Left lobe of liver (tissue), 2 donors: Measurements from ENCODE around the gene RANBP17. TPM values are rescaled to one million over a fixed set of nuclear protein-coding genes. Genes with fewer than 3 reads are reported as not detected.
"Not testable (repeated sequence)": the region's sequence is repeated elsewhere in the genome, so short reads cannot be mapped to it uniquely, and the experiment has no call there.

Experiments
- ATAC-seq: fragments of 200-7000 bp; cut with Tn5 transposase; one replicate; pipeline ENCODE4 v1.9.1; 2020; ENCODE audit warnings: mild to moderate bottlenecking, moderate library complexity
- DNase-seq: peaks from one replicate; pipeline ENCODE4 v3.0.0-alpha.2; 2020; ENCODE audit warnings: low spot score
- total RNA-seq: library from RNA; stranded (reverse); gene quantifications from one replicate; pipeline ENCODE4 v1.2.1, GENCODE V29; 2021
- donor health status: DM: no; HTN: no; CAD: no; lungs with moderate emphysema.
- donor health status: DM: no; HTN: yes; CAD: no.

Gene RANBP17
- total RNA-seq, 1 donor from 2014 or later, result 3.0 TPM

- no peak for ATAC-seq
- no peak for DNase-seq
These were observed 421.9 kb downstream of the RANBP17 start for GRCh38 chr5:171283753-171284152.

GRCh38 chr5:171285465-171285864, 423.6 kb downstream of the RANBP17 start:
- ATAC-seq (no peak), DNase-seq (no peak)

- ATAC-seq (no peak), DNase-seq (no peak)
These were observed 426.2 kb downstream of the RANBP17 start for GRCh38 chr5:171288066-171288465.

GRCh38 chr5:171291371-171291770, 429.6 kb downstream of the RANBP17 start:
- ATAC-seq (no peak), DNase-seq (no peak)

GRCh38 chr5:171295299-171295698, 433.5 kb downstream of the RANBP17 start:
- DNase-seq (no peak), ATAC-seq (no peak)

GRCh38 chr5:171295801-171296200, 434.0 kb downstream of the RANBP17 start:
- ATAC-seq (no peak), DNase-seq (no peak)

- DNase-seq, ATAC-seq: not testable (repeated sequence)
These were observed 436.1 kb downstream of the RANBP17 start for GRCh38 chr5:171297941-171298340.

GRCh38 chr5:171299228-171299627, 437.4 kb downstream of the RANBP17 start:
- DNase-seq (no peak), ATAC-seq (no peak)

GRCh38 chr5:171299851-171300250, 438.0 kb downstream of the RANBP17 start:
- no peak for DNase-seq
- ATAC-seq, result no peak

- ATAC-seq (no peak), DNase-seq (no peak)
These were observed 438.5 kb downstream of the RANBP17 start for GRCh38 chr5:171300358-171300757.

- ATAC-seq, result no peak
- DNase-seq, result no peak
These were observed 444.3 kb downstream of the RANBP17 start for GRCh38 chr5:171306166-171306565.

GRCh38 chr5:171306781-171307591, 445.2 kb downstream of the RANBP17 start:
- no peak for ATAC-seq
- peak; percentile 10 for DNase-seq

GRCh38 chr5:171307789-171308452, 446.1 kb downstream of the RANBP17 start:
- ATAC-seq (no peak), DNase-seq (no peak)

- DNase-seq (no peak), ATAC-seq (no peak)
These were observed 446.8 kb downstream of the RANBP17 start, which contains the start of gene TLX3 for GRCh38 chr5:171308453-171309275. TLX3 (plus strand) TSS chr5:171309248; CDS start chr5:171309366, 118 bp downstream.

- DNase-seq, result no peak
- no peak for ATAC-seq
These were observed 447.7 kb downstream of the RANBP17 start for GRCh38 chr5:171309276-171310211.

- peak; percentile 22 for DNase-seq
- peak; percentile 50 for ATAC-seq
These were observed 448.5 kb downstream of the RANBP17 start for GRCh38 chr5:171310212-171310818.

GRCh38 chr5:171310819-171311321, 449.1 kb downstream of the RANBP17 start:
- no peak for ATAC-seq

GRCh38 chr5:171311322-171312077, 449.7 kb downstream of the RANBP17 start:
- peak; percentile 12 for DNase-seq

More at GRCh38 chr5:171310819-171311321, 449.1 kb downstream of the RANBP17 start:
- peak; percentile 37 for DNase-seq

More at GRCh38 chr5:171311322-171312077, 449.7 kb downstream of the RANBP17 start:
- ATAC-seq, result peak; percentile 45
